Nephron progenitor cell (in vitro differentiated cells): ENCODE measurements around the gene AP5Z1.

Experiments
- DNase-seq: peaks from one replicate; pipeline ENCODE4 v3.0.0; 2021
- H3K27ac Mint-ChIP-seq: 2 replicates; pipeline ENCODE4 v1.8.0; 2021; ENCODE audit warnings: mild to moderate bottlenecking, moderate library complexity, mixed read lengths
- H3K27me3 Mint-ChIP-seq: 2 replicates; pipeline ENCODE4 v1.8.0; 2021; ENCODE audit warnings: mild to moderate bottlenecking, low read depth, mixed read lengths; ENCODE audit not compliant: poor library complexity
- H3K36me3 Mint-ChIP-seq: 2 replicates; pipeline ENCODE4 v1.8.0; 2021; ENCODE audit warnings: low read depth, mixed read lengths
- H3K4me1 Mint-ChIP-seq: 2 replicates; pipeline ENCODE4 v1.8.0; 2021; ENCODE audit warnings: mixed read lengths
- H3K4me3 Mint-ChIP-seq: 2 replicates; pipeline ENCODE4 v1.8.0; 2021; ENCODE audit warnings: mild to moderate bottlenecking, moderate library complexity, mixed read lengths
- H3K9me3 Mint-ChIP-seq: 2 replicates; pipeline ENCODE4 v1.8.0; 2021; ENCODE audit warnings: mild to moderate bottlenecking, moderate library complexity, mixed read lengths
- TF ChIP-seq, protein P1 (sequence below): fragments of 200-600 bp; sonication (generic); IDR thresholded peaks from 2 replicates; pipeline ENCODE4 v1.5.0; 2021; ENCODE audit warnings: antibody characterized with exemption

AP5Z1 gene

DNA sequence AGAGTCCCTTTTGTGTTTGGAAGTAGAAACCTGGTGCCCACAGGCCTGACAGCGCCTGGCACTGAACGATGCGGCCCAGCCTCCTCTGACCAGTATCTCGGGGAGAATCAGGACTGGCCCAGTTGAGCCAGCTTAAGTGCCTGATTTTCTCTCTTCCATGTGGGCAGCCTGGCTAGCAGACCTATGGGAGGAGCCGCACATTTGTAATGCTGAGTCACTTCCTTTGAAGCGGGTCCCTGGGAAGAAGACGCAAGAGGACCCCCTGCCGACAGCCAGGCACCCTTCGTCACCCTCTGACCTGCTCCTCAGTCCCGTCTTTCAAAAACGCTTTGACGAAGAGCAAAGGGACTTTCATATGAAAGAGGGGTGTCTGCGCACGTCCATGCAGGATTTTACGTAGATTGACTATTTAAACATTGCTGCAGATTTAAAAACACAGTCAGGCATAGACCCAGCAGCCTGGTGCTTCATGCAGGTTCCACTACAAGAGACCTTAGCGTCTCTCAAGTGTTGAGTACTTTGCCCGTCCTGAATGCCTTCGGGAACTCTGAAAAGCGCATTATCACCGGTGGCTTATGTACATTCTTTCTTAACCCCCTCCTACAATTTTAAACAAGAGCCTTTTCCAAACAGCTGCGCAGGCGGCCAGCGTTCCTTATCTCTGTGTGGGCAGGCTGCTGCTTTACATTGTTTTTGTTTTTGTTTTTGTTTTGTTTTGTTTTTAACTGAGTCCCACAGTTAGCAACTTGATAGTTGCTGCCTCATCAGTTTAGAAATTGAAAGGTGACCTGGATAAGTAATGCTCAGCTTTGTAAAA lies 36.5 kb upstream of the AP5Z1 start:
- Mint-ChIP-seq H3K27ac (peak overlapping the region; percentile 97), H3K4me1 (peaks cover 89% of the 10 kb centered on the region), H3K4me3 (peak overlapping the region; percentile 35), H3K27me3 (peaks cover 8% of the 10 kb centered on the region), H3K36me3 (peaks cover 36% of the 10 kb centered on the region), H3K9me3 (no peaks in the 10 kb centered on the region)
- TF ChIP-seq, protein P1, sequence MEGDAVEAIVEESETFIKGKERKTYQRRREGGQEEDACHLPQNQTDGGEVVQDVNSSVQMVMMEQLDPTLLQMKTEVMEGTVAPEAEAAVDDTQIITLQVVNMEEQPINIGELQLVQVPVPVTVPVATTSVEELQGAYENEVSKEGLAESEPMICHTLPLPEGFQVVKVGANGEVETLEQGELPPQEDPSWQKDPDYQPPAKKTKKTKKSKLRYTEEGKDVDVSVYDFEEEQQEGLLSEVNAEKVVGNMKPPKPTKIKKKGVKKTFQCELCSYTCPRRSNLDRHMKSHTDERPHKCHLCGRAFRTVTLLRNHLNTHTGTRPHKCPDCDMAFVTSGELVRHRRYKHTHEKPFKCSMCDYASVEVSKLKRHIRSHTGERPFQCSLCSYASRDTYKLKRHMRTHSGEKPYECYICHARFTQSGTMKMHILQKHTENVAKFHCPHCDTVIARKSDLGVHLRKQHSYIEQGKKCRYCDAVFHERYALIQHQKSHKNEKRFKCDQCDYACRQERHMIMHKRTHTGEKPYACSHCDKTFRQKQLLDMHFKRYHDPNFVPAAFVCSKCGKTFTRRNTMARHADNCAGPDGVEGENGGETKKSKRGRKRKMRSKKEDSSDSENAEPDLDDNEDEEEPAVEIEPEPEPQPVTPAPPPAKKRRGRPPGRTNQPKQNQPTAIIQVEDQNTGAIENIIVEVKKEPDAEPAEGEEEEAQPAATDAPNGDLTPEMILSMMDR = no peak
- peak; percentile 25 for DNase-seq

DNA sequence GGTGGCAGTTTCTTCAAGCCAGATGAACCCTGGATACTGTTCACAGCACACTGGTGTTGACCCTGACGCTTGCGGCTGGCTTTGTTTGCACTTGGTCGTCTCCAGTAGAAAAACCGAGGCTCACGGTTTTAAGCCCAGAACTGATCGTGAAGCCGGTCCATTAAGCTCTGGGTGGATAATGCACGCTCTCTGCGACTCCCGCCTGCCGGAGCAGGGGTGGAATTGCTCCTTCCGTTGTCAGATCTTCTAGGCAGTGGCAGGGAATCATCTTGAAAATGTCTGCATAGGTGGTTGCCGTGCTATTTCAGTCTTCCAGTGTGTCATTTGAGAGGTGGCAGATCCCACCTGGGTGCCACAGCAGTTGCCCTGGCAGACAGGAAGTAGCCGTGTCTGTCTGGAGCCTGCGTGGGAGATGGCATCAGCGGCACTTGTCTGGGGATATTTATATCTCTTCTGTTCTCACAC lies 35.9 kb upstream of the AP5Z1 start:
- peak overlapping the region; percentile 35 for H3K4me3 Mint-ChIP-seq
- TF ChIP-seq, protein P1 = no peak
- H3K4me1 Mint-ChIP-seq = peaks cover 89% of the 10 kb centered on the region
- no peaks in the 10 kb centered on the region for H3K9me3 Mint-ChIP-seq
- peaks cover 32% of the 10 kb centered on the region for H3K36me3 Mint-ChIP-seq
- H3K27me3 Mint-ChIP-seq = peaks cover 4% of the 10 kb centered on the region
- DNase-seq = no peak
- H3K27ac Mint-ChIP-seq = peak overlapping the region; percentile 97

DNA sequence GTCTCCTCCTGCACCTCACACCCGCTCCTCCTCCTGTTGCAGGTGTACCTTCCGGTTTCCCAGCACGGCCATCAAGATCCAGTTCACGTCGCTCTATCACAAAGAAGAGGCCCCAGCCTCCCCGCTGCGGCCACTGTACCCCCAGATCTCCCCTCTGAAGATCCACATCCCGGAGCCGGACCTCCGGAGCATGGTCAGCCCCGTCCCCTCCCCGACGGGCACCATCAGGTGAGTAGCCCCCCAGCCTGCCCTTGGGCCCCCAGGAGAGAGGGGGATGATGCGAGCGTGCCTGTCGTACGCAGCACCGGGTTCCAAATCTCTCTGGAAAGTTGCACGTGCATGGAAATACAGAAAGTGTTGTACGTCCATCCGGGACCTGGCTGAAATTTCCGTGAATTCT lies 34.6 kb upstream of the AP5Z1 start:
- Mint-ChIP-seq H3K27ac (peak overlapping the region; percentile 68), H3K4me3 (peak overlapping the region; percentile 25), H3K9me3 (no peaks in the 10 kb centered on the region), H3K27me3 (peaks cover 6% of the 10 kb centered on the region), H3K36me3 (peaks cover 36% of the 10 kb centered on the region), H3K4me1 (peaks cover 89% of the 10 kb centered on the region)
- TF ChIP-seq, protein P1 = no peak
- DNase-seq = no peak

DNA sequence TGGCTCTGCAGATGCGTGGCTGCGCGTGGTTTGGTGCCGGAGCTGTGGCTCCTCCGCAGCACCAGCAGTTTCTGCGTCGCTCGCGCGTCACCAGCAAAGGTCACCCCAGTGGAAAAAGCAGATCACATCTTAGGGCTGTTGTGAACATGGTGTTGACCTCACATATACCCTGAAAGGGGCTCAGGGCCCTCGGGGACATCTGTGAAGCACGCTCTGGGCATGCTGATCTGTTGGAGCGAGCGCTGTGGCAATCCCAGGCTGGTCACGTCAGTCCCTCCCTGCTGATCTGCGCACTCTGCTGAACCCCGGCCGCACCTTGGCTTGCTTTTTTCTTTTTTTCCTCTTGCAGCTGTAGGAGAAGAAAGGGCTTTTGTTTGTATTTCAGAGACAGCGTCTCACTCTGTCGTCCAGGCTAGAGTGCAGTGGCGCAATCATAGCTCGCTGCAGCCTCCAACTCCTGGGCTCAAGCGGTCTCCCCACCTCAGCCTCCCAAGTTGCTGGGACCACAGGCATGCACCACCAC lies 33.3 kb upstream of the AP5Z1 start:
- H3K27me3 Mint-ChIP-seq = peaks cover 6% of the 10 kb centered on the region
- no peak overlapping the region for H3K4me3 Mint-ChIP-seq
- H3K27ac Mint-ChIP-seq = peak overlapping the region; percentile 93

DNA sequence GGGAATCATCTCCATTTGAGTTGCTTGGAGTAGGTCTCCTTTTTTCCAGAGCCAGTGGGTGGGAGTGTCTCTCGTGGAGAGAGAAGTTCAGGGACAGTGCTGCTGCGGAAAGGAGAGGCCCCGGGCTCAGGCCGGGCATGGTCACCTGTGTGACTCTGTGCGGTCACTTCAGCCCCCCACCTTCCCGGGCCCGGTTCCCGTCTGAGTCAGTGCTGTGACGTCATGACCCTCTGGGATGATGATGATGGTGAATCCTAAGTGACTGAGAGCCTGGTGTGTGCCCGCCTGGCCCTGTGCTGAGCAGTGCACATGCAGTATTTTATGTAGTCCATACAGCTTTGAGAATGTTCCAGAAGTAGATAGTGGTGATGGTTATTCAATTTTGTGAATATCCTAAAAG lies 32.6 kb upstream of the AP5Z1 start:
- H3K4me3 Mint-ChIP-seq = peak overlapping the region; percentile 28
- H3K27ac Mint-ChIP-seq = peak overlapping the region; percentile 99
- TF ChIP-seq, protein P1 = no peak
- peaks cover 88% of the 10 kb centered on the region for H3K4me1 Mint-ChIP-seq
- H3K36me3 Mint-ChIP-seq = peaks cover 45% of the 10 kb centered on the region
- peaks cover 6% of the 10 kb centered on the region for H3K27me3 Mint-ChIP-seq
- no peak for DNase-seq
- no peaks in the 10 kb centered on the region for H3K9me3 Mint-ChIP-seq

More for the DNA sequence above, 33.3 kb upstream of the AP5Z1 start:
- TF ChIP-seq, protein P1 = no peak
- Mint-ChIP-seq H3K36me3 (peaks cover 43% of the 10 kb centered on the region), H3K9me3 (no peaks in the 10 kb centered on the region), H3K4me1 (peaks cover 86% of the 10 kb centered on the region)
- no peak for DNase-seq
